Hematopoietic multipotent progenitor cell treated with erythropoietin and hydrocortisone succinate and interleukin-3 and kit ligand, for 15 days (in vitro differentiated cells): ENCODE data around the gene ATL2.
A peak's percentile ranks its signal among the peaks of the same experiment; 100 is the strongest.
"Not testable (repeated sequence)": the region's sequence is repeated elsewhere in the genome, so short reads cannot be mapped to it uniquely, and the experiment has no call there.

Experiments used
- DNase-seq: peaks from one replicate; pipeline ENCODE4 v3.0.0-alpha.2; 2015; ENCODE audit warnings: low spot score

ATL2 gene

GRCh38 chr2:38377050-38377828 is at the start of gene ATL2:
Gene ATL2 (minus strand): TSS chr2:38377273. CDS start chr2:38377260, 13 bp downstream.
- peak; percentile 96 for DNase-seq

DNA sequence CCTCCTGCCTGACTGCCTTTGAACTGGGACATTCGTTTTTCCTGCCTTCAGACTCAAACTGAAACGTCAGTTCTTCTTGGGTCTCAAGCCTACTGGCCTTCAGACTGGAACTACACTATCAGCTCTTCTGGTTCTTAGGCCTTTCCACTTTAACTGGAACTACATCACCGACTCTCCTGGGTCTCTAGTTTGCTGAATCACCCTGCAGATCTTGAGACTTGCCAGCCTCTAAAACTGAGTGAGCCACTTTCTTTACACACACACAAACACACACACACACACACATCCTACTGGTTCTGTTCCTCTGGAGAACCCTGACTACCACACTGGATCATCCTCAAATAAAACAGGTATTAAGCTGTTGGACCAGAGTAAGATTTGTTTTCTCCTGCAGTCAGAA is 46.7 kb upstream of the ATL2 start:
- no peak for DNase-seq

GRCh38 chr2:38421274-38422056 is 44.4 kb upstream of the ATL2 start:
- DNase-seq = no peak

GRCh38 chr2:38419499-38419898 is 42.4 kb upstream of the ATL2 start:
- DNase-seq = no peak

DNA sequence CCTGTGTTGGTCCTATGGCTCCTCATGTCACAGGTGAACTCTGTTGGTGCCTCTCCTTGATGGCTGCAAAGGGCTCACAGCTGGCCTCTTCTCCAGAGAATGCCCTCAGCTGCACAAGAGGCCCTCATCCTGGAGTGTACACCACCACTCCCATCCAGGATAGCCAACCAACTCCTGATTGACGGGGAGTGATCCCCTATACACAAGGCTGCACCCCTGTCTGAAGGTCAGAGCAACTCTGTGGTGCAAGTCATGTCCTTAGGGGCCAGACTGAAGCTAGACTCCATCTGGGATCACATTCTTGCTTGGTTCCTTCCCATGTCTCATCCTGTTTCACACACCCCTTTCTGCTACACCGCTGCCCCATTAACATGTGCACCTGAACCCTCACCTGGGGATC is 41.7 kb upstream of the ATL2 start:
- DNase-seq = no peak

DNA sequence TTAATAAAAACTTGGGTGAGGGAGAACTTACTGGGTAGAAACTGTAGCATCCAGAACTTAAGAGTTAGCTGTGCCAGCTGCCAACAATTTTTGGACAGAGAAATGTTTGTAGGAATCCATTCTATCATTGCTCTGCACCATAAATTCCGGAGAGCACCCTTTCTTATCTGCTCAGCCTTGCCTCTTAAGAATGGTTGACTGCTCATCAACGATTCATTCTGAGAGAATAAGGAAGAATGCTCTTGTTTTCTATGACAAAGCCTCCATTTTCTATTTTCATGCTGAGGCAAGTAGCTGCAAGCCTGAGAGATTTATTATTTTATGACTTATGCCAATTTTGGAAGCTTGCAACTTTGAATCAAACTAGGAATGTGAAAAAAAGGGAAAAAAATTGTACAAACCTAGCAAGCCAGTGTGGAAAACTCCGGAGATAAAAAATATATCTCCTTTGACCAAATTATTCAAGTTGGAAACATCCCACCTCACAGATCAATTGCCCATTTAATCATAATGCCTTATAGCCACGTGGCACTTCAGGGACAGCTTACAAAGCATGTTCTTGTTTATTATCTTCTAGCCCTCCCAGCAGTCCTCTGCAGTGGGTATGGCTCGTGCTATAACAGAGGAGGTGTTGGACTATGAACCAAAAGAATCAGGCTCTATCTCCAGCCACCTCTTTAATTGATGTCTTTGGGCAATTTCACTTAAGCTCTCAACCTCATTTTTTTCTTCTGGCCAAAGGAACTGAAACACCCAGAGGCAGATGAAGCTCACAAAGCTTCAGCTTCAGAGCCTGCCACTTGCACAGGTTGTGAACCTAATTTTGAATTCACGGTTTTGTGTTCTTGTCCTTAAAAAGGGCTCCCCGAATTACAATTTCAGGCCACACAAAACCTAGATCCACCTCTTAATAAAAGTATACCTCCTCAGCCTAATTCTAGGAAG is 40.9 kb upstream of the ATL2 start:
- DNase-seq = no peak

GRCh38 chr2:38416296-38417036 is 39.4 kb upstream of the ATL2 start:
- no peak for DNase-seq

DNA sequence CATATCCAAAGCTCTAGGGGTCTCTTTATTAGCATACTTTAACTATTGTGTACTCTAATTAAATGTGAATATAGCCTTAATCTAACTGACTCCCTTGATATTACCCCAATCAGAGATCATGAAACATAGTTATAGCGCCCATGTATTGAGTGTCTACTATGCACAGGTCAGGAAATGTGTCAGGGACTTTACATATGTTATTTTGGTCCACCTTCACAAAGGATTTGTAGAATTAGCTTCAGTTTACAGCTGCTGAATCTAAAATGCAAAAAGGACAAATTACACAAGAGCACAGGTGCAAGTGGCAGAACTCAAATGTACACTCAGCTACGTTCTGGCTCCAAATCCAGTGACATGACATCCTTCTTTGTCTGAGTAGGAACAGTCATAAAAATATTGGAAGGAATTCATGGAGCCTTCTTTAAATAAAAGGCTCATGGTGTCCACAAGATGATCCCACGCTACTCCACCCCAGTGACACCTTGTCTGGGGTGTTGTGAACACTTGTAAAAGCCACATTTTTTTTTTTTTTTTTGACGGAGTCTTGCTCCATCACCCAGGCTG is 38.7 kb upstream of the ATL2 start:
- DNase-seq = no peak

DNA sequence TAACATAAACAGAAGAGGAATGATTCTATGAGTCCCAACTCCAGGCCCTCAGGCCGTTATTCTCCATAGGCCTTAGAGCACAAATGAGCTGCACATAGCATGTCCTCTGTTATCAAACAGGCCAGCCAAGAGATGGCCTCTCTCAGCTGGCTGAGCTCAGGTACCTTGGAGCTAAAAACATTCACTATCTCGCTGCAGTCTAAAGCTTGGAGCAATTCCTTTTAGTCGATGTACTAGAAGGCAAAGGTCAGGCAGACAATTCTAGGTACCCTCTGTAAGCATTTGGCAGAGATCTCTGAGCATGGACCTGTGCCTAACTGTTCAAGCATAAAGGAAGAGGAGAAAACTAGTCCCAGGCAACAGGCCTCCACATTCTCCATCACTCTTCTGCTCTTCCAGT is 38.0 kb upstream of the ATL2 start:
- no peak for DNase-seq

DNA sequence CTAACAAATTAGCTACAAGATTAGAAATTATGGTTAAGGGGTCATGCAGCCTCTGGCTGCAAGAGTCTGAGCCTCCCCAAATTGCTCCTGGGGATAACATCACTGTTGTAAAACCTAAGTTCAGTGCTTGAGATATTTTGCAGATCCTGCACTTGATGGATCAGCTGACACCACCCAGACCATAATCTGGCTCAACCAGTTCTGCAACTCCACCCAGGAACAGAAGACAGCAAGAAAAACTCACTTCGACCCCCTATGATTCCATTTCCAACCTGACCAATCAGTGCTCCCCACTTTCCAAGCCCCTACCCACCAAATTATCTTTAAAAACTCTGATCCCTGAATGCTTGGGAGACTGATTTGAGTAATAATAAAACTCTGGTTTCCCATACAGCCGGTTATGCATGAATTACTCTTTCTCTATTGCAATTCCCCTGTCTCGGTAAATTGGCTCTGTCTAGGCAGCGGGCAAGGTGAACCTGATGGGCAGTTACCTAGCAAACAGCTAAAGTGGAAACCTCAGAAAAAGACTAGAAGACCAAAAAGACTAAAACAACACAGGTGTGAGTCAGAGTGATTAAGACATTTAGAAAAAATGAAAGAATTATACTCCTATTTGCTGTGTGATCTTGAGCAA is 35.3 kb upstream of the ATL2 start:
- not testable (repeated sequence) for DNase-seq

DNA sequence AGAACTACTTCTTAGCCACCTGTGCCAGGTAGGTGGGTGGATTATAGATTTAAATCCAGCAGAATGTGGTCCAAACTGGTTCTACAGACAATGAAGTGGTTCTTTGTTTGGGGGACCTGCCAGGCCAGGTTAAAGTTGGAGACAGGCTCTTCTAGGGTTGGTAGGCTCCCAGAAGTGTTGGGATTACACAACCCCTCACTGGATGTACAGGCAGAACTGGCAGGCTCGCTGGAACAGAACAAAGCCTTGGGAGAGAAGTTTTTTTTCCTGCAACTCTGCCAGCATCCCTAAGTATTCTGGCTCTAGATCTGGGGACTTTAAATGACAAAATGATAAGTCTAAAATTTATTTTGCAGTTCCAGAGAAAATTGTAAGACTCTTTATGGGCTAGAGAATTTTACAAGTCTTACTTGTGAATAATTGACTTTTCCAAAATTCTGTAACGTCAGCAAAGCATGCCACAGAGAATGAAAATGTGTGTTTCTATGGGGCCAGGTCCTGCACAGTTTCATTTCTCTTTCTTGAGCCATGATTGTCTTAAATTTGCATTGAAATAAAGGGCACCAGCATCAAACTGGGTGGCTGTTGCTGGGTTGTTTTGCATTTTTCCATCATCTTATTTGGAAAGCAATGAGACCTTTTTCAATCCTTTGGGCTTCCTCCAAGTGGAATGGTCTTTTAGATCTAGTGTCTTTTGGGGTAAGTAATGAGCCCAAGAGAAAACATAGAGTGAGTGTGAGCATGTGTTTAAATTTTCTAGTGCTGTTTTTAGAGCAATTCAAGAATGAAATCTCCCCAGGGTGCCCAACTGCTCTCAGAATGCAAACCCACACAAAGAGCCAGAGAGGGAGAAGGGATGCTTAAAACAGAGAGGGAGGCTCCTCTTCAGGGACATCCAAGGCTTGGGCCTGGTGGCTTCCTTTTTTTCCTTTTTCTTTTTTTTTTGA is 32.4 kb upstream of the ATL2 start:
- no peak for DNase-seq

DNA sequence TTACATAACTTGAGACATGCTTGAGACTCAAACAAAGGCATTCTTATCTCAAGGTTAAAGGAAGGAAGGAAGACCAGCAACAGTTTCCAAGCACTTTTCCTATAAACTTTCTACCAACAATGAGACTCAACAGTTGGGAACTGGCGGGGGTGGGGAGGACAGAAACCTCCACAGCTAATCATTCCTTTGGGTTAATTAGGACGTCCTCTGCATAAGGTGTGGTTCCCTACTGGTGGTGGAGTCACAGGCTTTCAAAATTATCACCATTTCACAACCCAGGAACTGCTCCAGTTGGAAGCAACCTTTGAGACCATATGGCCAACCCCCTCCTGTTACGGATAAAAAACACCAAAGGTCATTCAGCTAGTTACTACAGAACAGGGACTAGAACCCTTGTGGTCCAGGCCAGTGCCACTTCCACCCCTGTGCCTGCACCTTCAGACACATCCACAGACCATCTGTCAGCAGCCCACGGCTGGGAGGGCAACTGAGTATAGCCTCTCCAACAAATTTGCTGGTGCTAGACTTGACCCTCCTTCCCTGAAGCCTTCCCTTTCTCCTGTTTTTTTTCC is 30.1 kb upstream of the ATL2 start:
- no peak for DNase-seq

DNA sequence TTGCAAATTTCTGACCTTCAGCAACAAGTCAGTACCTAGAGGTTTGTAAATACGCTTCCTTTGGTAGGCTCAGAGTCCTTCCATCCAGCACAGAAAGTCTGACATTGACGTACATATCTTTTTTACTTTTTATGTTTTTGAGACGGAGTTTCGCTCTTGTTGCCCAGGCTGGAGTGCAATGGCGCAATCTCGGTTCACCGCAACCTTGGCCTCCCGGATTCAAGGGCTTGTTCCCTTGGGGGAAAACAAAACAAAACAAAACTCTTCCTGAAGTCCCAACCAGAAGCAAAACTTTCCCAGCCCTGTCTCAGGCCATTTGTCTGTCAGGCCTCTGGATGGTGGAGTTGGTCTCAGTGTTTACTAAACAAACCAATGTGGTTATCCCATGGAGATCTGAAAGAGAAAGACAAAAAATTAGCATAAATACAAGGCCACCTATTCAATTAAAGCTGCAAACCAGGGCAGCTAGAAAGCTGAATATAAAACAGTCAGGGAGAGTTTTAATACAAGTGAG is 29.6 kb upstream of the ATL2 start:
- no peak for DNase-seq

- no peak for DNase-seq
Measured at GRCh38 chr2:38405917-38406596, 29.0 kb upstream of the ATL2 start.

GRCh38 chr2:38400513-38400912 is 23.4 kb upstream of the ATL2 start:
- DNase-seq = no peak

GRCh38 chr2:38398739-38399138 is 21.7 kb upstream of the ATL2 start:
- no peak for DNase-seq

DNA sequence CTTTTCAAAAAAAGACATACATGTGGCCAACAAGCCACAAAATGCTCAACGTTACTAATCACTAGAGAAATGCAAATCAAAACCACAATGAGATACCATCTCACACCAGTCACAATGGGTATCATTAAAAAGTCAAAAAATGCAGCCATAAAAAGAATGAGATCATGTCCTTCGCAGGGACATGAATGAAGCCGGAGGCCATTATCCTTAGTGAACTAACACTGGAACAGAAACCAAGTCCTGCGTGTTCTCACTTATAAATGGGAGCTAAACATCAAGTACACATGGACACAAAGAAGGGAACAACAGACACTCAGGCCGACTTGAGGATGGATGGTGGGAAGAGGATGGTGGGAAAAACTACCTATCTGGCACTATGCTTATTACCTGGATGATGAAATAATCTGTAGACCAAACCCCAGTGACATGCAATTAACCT is 17.8 kb upstream of the ATL2 start:
- no peak for DNase-seq

GRCh38 chr2:38394041-38394440 is 17.0 kb upstream of the ATL2 start:
- no peak for DNase-seq
